CD14-positive monocyte (primary cell): ENCODE data around the gene CDH6. TPM values are rescaled to one million over a fixed set of nuclear protein-coding genes. Genes with fewer than 3 reads are reported as not detected.

Source experiments
- DNase-seq, 3 donors: peaks; one replicate each; pipeline ENCODE4 v3.0.0-alpha.2; 2011 to 2022
- H2AFZ ChIP-seq: 2 replicates; pipeline ENCODE4 v1.6.0; 2012; ENCODE audit warnings: mild to moderate bottlenecking, low read depth, low read length, inconsistent platforms; ENCODE audit not compliant: insufficient read depth, poor library complexity, severe bottlenecking
- H3K27ac ChIP-seq, 2 donors: 1 replicate in 1 of 2; 2 replicates in 1 of 2; pipeline ENCODE4 v1.5.1; 2012 to 2013; ENCODE audit warnings: low read length in 2 of 2, control low read depth in 1 of 2, inconsistent platforms in 1 of 2, low read depth in 1 of 2, mild to moderate bottlenecking in 1 of 2
- H3K27me3 ChIP-seq, 2 donors: one replicate each; pipeline versions ENCODE4 v1.6.0 to v1.6.1; 2011 to 2013; ENCODE audit warnings: low read length in 2 of 2; ENCODE audit not compliant: control insufficient read depth in 2 of 2, insufficient read depth in 2 of 2
- H3K36me3 ChIP-seq, 2 donors: replicated peaks in 1 of 2; 1 replicate in 1 of 2; 2 replicates in 1 of 2; pipeline versions ENCODE4 v1.5.1 to v1.6.1; 2012 to 2013; ENCODE audit warnings: low read length in 2 of 2, control low read depth in 1 of 2, inconsistent platforms in 1 of 2, mild to moderate bottlenecking in 1 of 2; ENCODE audit not compliant: insufficient read depth in 2 of 2, control insufficient read depth in 1 of 2
- H3K4me1 ChIP-seq, 2 donors: 1 replicate in 1 of 2; 2 replicates in 1 of 2; pipeline versions ENCODE4 v1.5.1 to v1.6.1; 2012 to 2013; ENCODE audit warnings: low read length in 2 of 2, control low read depth in 1 of 2, inconsistent platforms in 1 of 2, mild to moderate bottlenecking in 1 of 2, moderate library complexity in 1 of 2; ENCODE audit not compliant: insufficient read depth in 2 of 2, control insufficient read depth in 1 of 2
- H3K4me2 ChIP-seq: replicated peaks from 2 replicates; pipeline ENCODE3; 2012; ENCODE audit warnings: low read length, moderate library complexity, mild to moderate bottlenecking; ENCODE audit not compliant: poor library complexity, severe bottlenecking; ENCODE audit errors: extremely low read depth
- H3K4me3 ChIP-seq, 3 experiments: fragments of 200-600 bp in 1 of 3; sonication (generic) in 1 of 3; replicated peaks in 1 of 3; 1 replicate in 2 of 3; 2 replicates in 1 of 3; pipeline ENCODE4 v1.5.1; 2011 to 2013; ENCODE audit warnings: low read length in 3 of 3, mild to moderate bottlenecking in 3 of 3, control low read depth in 2 of 3, low read depth in 2 of 3, inconsistent platforms in 1 of 3, moderate library complexity in 1 of 3
- H3K79me2 ChIP-seq: 2 replicates; pipeline ENCODE4 v1.6.0; 2012; ENCODE audit warnings: mild to moderate bottlenecking, control low read depth, inconsistent platforms, low read length, moderate library complexity; ENCODE audit not compliant: insufficient read depth
- H3K9ac ChIP-seq: 2 replicates; pipeline ENCODE4 v1.6.0; 2017; ENCODE audit warnings: low read length, mild to moderate bottlenecking; ENCODE audit not compliant: insufficient read depth, poor library complexity, severe bottlenecking
- H3K9me3 ChIP-seq, 2 donors: replicated peaks in 1 of 2; 1 replicate in 1 of 2; 2 replicates in 1 of 2; pipeline versions ENCODE4 v1.5.1 to v1.6.1; 2012 to 2013; ENCODE audit warnings: low read length in 2 of 2, control low read depth in 1 of 2; ENCODE audit not compliant: control insufficient read depth in 1 of 2, insufficient read depth in 1 of 2
- H4K20me1 ChIP-seq: 2 replicates; pipeline ENCODE4 v1.6.0; 2012; ENCODE audit warnings: mild to moderate bottlenecking, low read length, control low read depth, moderate library complexity; ENCODE audit not compliant: insufficient read depth
- H3K27ac Mint-ChIP-seq, 7 donors: one replicate each; pipeline ENCODE4 v1.8.0; 2020; ENCODE audit warnings: mild to moderate bottlenecking in 7 of 7, mixed read lengths in 7 of 7, moderate library complexity in 6 of 7, inconsistent platforms in 2 of 7
- H3K27me3 Mint-ChIP-seq, 3 donors: one replicate each; pipeline ENCODE4 v1.8.0; 2021 to 2022; ENCODE audit warnings: low read depth in 3 of 3, mild to moderate bottlenecking in 3 of 3, mixed read lengths in 3 of 3, moderate library complexity in 3 of 3, inconsistent platforms in 1 of 3
- H3K36me3 Mint-ChIP-seq, 2 donors: one replicate each; pipeline ENCODE4 v1.8.0; 2020; ENCODE audit warnings: mixed read lengths in 2 of 2, inconsistent platforms in 1 of 2, mild to moderate bottlenecking in 1 of 2
- H3K4me1 Mint-ChIP-seq: one replicate; pipeline ENCODE4 v1.8.0; 2020; ENCODE audit warnings: mild to moderate bottlenecking, mixed read lengths
- H3K4me3 Mint-ChIP-seq, 2 donors: one replicate each; pipeline ENCODE4 v1.8.0; 2020; ENCODE audit warnings: mild to moderate bottlenecking in 2 of 2, mixed read lengths in 2 of 2, moderate library complexity in 1 of 2
- H3K9me3 Mint-ChIP-seq, 7 donors: one replicate each; pipeline ENCODE4 v1.8.0; 2020 to 2022; ENCODE audit warnings: mixed read lengths in 7 of 7, mild to moderate bottlenecking in 6 of 7, moderate library complexity in 6 of 7, inconsistent platforms in 2 of 7
- CTCF ChIP-seq: fragments of 200-600 bp; IDR thresholded peaks from one replicate; pipeline ENCODE4 v1.8.0; 2022; ENCODE audit warnings: antibody characterized with exemption, mild to moderate bottlenecking
- WGBS: methylation state at CpG from one replicate; pipeline ENCODE4 v1.1.5; 2013; ENCODE audit warnings: missing lambda C conversion rate; ENCODE audit not compliant: insufficient coverage; 5-methylcytosine and 5-hydroxymethylcytosine counted together
- intact Hi-C, 2 donors: fragments of 100-400 bp; cut with micrococcal nuclease; formaldehyde crosslinking; loops; one replicate each; pipeline versions ENCODE4 v1.15.0 to v1.15.1; 2023
- polyA plus RNA-seq, 3 donors: library from polyadenylated mRNA; depleted of rRNA in 1 of 3; unstranded in 2 of 3; stranded (reverse) in 1 of 3; fragments of 300-500 nt in 2 of 3; fragments of >200 nt in 1 of 3; fragmentation: Illumina TruSeq in 2 of 3; gene quantifications; 1 replicate in 2 of 3; 2 replicates in 1 of 3; pipeline ENCODE4 v1.2.3, GENCODE V29; 2012 to 2021

CDH6 gene
- polyA plus RNA-seq, 3 donors, result not detected

GRCh38 chr5:31375999-31376720 lies 182.7 kb downstream of the CDH6 start:
- intact Hi-C loops, result no loop called here
- TF ChIP-seq CTCF, result no peak
- 96% methylated on average over 6 of the region's 10 CpGs for WGBS
- Histone ChIP-seq H3K4me1 (no peaks in the 10 kb centered on the region), H2AFZ (no peak overlapping the region), H3K27ac (no peak overlapping the region), H3K27me3 (no peaks in the 10 kb centered on the region), H3K36me3 (no peaks in the 10 kb centered on the region), H3K4me2 (no peak overlapping the region), H4K20me1 (no peaks in the 10 kb centered on the region), H3K79me2 (no peaks in the 10 kb centered on the region), H3K9me3 (no peaks in the 10 kb centered on the region), H3K4me3 (no peak overlapping the region), H3K9ac (no peak overlapping the region)
- no peak overlapping the region for H3K4me3 Mint-ChIP-seq
- H3K27ac Mint-ChIP-seq, result no peak overlapping the region
- no peak for DNase-seq
- peaks cover 1 to 8% (median 2%) of the 10 kb centered on the region in 3 donors for H3K27me3 Mint-ChIP-seq
- no peaks in the 10 kb centered on the region for H3K36me3 Mint-ChIP-seq
- peaks cover 0 to 7% (median 1%) of the 10 kb centered on the region in 7 donors for H3K9me3 Mint-ChIP-seq
- peaks cover 2% of the 10 kb centered on the region for H3K4me1 Mint-ChIP-seq

- Histone ChIP-seq H3K4me2 (no peak overlapping the region), H3K4me3 (no peak overlapping the region), H3K9ac (no peak overlapping the region), H3K79me2 (no peaks in the 10 kb centered on the region), H3K27ac (no peak overlapping the region), H3K36me3 (no peaks in the 10 kb centered on the region), H3K9me3 (no peaks in the 10 kb centered on the region), H2AFZ (no peak overlapping the region), H3K27me3 (no peaks in the 10 kb centered on the region), H3K4me1 (no peaks in the 10 kb centered on the region), H4K20me1 (no peaks in the 10 kb centered on the region)
- no peak for TF ChIP-seq CTCF
- no peaks in the 10 kb centered on the region for H3K36me3 Mint-ChIP-seq
- H3K27me3 Mint-ChIP-seq, result peaks cover under 1 to 7% (median 1%) of the 10 kb centered on the region in 3 donors
- DNase-seq, result no peak
- intact Hi-C loops, result no loop called here
- H3K4me3 Mint-ChIP-seq, result no peak overlapping the region
- no peak overlapping the region for H3K27ac Mint-ChIP-seq
- WGBS, result 84% methylated on average over 4 of the region's 6 CpGs
- peaks cover 2% of the 10 kb centered on the region for H3K4me1 Mint-ChIP-seq
- H3K9me3 Mint-ChIP-seq, result peaks cover 0 to 11% (median 1%) of the 10 kb centered on the region in 7 donors
Observed at GRCh38 chr5:31377274-31377946, 183.9 kb downstream of the CDH6 start.
